Ishikawa (cell line): ENCODE results near the gene KICS2.

Experiments
- CEBPB ChIP-seq: IDR thresholded peaks from 2 replicates; pipeline ENCODE4 v1.6.1; 2012
- CREB1 ChIP-seq: IDR thresholded peaks from 2 replicates; pipeline ENCODE4 v1.6.1; 2012; ENCODE audit warnings: low read depth
- EGR1 ChIP-seq: IDR thresholded peaks from 2 replicates; pipeline ENCODE4 v1.6.1; 2012
- EP300 ChIP-seq: IDR thresholded peaks from 2 replicates; pipeline ENCODE4 v1.6.1; 2012; ENCODE audit warnings: borderline replicate concordance
- FOXM1 ChIP-seq: IDR thresholded peaks from 2 replicates; pipeline ENCODE4 v1.6.1; 2012; ENCODE audit warnings: low read depth, borderline replicate concordance
- NFIC ChIP-seq: IDR thresholded peaks from 2 replicates; pipeline ENCODE4 v1.6.1; 2012
- RAD21 ChIP-seq: IDR thresholded peaks from 2 replicates; pipeline ENCODE4 v1.6.1; 2012; ENCODE audit warnings: low read depth
- TAF1 ChIP-seq: IDR thresholded peaks from 2 replicates; pipeline ENCODE4 v1.6.1; 2012; ENCODE audit warnings: low read depth, mild to moderate bottlenecking
- TCF12 ChIP-seq: IDR thresholded peaks from 2 replicates; pipeline ENCODE4 v1.6.1; 2012; ENCODE audit warnings: low read depth
- TEAD4 ChIP-seq: IDR thresholded peaks from 2 replicates; pipeline ENCODE4 v1.6.1; 2012
- YY1 ChIP-seq: IDR thresholded peaks from 2 replicates; pipeline ENCODE4 v1.6.1; 2012; ENCODE audit warnings: low read depth
- ZBTB7A ChIP-seq: IDR thresholded peaks from 2 replicates; pipeline ENCODE4 v1.6.1; 2012; ENCODE audit warnings: low read depth
- TF ChIP-seq, protein P1 (sequence below): IDR thresholded peaks from 2 replicates; pipeline ENCODE4 v1.6.1; 2012; ENCODE audit warnings: low read depth, mild to moderate bottlenecking
- TF ChIP-seq, protein P2 (sequence below): IDR thresholded peaks from 2 replicates; pipeline ENCODE4 v1.6.1; 2012
- TF ChIP-seq, protein P3 (sequence below): IDR thresholded peaks from 2 replicates; pipeline ENCODE4 v1.6.1; 2012

KICS2 gene

DNA sequence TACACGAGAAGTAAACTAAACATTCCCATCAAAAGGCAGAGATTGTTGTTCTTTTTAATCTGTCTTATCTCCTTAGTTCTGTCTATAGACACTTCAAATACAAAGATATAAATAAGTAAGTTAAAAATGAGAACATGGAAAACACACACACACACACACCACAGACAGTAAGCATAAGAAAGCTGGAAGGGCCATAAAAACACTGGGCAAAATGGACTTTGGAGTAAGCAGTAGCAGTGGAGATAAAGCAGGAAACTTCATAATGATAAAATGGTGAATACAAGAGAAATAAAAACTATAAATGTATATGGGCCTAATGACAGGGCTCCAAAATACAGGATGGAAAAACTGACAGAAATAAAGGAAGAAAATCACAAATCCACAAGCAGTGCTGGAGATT, 32.6 kb downstream of the KICS2 start:
- TF ChIP-seq, protein P1, sequence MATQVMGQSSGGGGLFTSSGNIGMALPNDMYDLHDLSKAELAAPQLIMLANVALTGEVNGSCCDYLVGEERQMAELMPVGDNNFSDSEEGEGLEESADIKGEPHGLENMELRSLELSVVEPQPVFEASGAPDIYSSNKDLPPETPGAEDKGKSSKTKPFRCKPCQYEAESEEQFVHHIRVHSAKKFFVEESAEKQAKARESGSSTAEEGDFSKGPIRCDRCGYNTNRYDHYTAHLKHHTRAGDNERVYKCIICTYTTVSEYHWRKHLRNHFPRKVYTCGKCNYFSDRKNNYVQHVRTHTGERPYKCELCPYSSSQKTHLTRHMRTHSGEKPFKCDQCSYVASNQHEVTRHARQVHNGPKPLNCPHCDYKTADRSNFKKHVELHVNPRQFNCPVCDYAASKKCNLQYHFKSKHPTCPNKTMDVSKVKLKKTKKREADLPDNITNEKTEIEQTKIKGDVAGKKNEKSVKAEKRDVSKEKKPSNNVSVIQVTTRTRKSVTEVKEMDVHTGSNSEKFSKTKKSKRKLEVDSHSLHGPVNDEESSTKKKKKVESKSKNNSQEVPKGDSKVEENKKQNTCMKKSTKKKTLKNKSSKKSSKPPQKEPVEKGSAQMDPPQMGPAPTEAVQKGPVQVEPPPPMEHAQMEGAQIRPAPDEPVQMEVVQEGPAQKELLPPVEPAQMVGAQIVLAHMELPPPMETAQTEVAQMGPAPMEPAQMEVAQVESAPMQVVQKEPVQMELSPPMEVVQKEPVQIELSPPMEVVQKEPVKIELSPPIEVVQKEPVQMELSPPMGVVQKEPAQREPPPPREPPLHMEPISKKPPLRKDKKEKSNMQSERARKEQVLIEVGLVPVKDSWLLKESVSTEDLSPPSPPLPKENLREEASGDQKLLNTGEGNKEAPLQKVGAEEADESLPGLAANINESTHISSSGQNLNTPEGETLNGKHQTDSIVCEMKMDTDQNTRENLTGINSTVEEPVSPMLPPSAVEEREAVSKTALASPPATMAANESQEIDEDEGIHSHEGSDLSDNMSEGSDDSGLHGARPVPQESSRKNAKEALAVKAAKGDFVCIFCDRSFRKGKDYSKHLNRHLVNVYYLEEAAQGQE, result no peak
- TF ChIP-seq, protein P2, sequence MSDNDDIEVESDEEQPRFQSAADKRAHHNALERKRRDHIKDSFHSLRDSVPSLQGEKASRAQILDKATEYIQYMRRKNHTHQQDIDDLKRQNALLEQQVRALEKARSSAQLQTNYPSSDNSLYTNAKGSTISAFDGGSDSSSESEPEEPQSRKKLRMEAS, result no peak
- TF ChIP-seq RAD21 (no peak), TEAD4 (no peak), TCF12 (no peak), TAF1 (no peak), EGR1 (no peak), CREB1 (no peak), NFIC (no peak), CEBPB (no peak), ZBTB7A (no peak), FOXM1 (no peak), EP300 (no peak), YY1 (no peak)
- TF ChIP-seq, protein P3, sequence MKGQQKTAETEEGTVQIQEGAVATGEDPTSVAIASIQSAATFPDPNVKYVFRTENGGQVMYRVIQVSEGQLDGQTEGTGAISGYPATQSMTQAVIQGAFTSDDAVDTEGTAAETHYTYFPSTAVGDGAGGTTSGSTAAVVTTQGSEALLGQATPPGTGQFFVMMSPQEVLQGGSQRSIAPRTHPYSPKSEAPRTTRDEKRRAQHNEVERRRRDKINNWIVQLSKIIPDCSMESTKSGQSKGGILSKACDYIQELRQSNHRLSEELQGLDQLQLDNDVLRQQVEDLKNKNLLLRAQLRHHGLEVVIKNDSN, result no peak

DNA sequence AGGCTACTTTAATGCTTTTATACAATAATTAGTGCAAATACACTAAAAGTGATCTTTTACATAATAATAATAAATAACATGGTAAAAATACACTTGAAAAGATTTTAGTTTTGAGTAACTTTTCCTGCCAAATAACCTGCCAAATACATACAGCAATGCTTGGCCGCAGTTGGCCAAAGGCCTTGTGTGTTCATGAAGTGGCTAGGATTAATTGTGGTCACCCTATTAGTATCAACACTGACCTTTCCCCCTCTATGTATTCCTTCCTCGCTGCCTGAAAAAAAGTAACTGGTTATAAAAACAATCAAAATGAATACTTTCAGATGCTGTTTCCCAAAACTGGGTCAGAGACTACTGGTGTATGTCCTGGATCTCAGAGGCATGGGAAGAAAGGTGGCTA, 34.3 kb downstream of the KICS2 start:
- TF ChIP-seq, protein P3, result no peak
- TF ChIP-seq RAD21 (no peak), ZBTB7A (no peak), EP300 (no peak), FOXM1 (no peak), YY1 (no peak), EGR1 (no peak), TAF1 (no peak)
- TF ChIP-seq, protein P1, result no peak
- TF ChIP-seq, protein P2, result no peak

DNA sequence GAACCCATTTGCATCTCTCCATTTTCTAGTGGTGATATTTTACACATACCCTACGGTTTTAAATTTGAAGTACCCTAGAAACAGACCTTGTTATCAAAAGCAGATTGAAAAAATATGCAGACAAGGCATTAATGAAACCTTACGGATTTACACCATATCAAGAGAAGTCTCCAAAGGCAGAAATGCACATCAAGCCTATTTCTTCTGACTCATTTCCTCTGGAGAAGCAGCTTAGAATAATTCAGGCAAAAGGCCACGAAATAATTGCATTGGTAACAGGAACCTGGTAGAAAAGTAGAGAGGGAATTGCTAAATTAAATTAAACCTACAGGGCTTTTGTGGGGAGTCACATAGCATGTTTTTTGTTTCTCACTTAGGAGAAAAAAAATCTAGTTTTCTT, 34.7 kb downstream of the KICS2 start:
- TF ChIP-seq RAD21, result no peak
- TF ChIP-seq NFIC, result no peak
- TF ChIP-seq CEBPB, result no peak
- TF ChIP-seq YY1, result no peak
- TF ChIP-seq FOXM1, result no peak
- TF ChIP-seq, protein P3, result no peak
- no peak for TF ChIP-seq TCF12
- TF ChIP-seq, protein P2, result no peak
- TF ChIP-seq, protein P1, result no peak
- no peak for TF ChIP-seq EP300
- TF ChIP-seq TAF1, result no peak
- TF ChIP-seq CREB1, result no peak

DNA sequence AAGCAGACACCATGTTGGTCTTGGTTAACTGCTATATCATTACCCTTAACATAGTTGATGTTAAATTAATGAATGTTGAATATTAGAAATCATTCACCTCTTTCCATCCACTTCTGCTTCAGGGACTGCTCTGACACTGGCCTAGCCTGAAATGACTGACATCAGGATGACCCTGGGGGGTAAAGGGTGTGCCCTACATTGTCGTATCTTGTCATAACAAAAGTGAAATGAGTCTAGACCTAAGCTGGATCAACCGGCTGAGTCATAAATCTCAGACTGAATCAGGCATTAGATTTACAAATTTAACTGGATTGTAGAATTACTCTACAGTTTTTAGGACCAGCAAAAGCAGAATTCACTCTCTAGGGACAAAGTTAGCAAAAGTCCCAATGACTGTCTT, 35.3 kb downstream of the KICS2 start:
- TF ChIP-seq CREB1, result no peak
- TF ChIP-seq EP300, result no peak
- TF ChIP-seq, protein P1, result no peak
- TF ChIP-seq TEAD4, result no peak
- no peak for TF ChIP-seq ZBTB7A
- TF ChIP-seq, protein P2, result no peak
- TF ChIP-seq EGR1, result no peak
- TF ChIP-seq NFIC, result no peak
- no peak for TF ChIP-seq TAF1
- TF ChIP-seq, protein P3, result no peak
- TF ChIP-seq TCF12, result no peak
- TF ChIP-seq RAD21, result no peak
- no peak for TF ChIP-seq YY1
- TF ChIP-seq CEBPB, result no peak
- TF ChIP-seq FOXM1, result no peak
